Measurements from ENCODE around the gene WNT6. TPM values are rescaled to one million over a fixed set of nuclear protein-coding genes. Genes with fewer than 3 reads are reported as not detected.

The WNT6 gene
- total RNA-seq, 2 experiments from 2014 or later = not detected

GRCh38 chr2:218882866-218883366, 23.3 kb downstream of the WNT6 start:
- H3K27ac Mint-ChIP-seq = peak overlapping the region; percentile 11
- CTCF ChIA-PET = interaction anchor here (1.2 to 12.1 kb wide), 2 partner anchors 14 to 97 kb away, joined by 4 to 500 read pairs; no protein-coding TSS in a partner anchor
- H3K4me3 ChIP-seq (ENCODE audit: low read length) = no peak overlapping the region
- H3K9me3 Mint-ChIP-seq = no peaks in the 10 kb centered on the region
- peak overlapping the region; percentile 77 for H3K4me3 Mint-ChIP-seq
- H3K9me3 ChIP-seq (ENCODE audit: control insufficient read depth in 1 of 2, insufficient read depth in 1 of 2, low read length in 2 of 2) = peaks cover 0 to under 1% of the 10 kb centered on the region in 2 experiments
- TF ChIP-seq, protein P1, sequence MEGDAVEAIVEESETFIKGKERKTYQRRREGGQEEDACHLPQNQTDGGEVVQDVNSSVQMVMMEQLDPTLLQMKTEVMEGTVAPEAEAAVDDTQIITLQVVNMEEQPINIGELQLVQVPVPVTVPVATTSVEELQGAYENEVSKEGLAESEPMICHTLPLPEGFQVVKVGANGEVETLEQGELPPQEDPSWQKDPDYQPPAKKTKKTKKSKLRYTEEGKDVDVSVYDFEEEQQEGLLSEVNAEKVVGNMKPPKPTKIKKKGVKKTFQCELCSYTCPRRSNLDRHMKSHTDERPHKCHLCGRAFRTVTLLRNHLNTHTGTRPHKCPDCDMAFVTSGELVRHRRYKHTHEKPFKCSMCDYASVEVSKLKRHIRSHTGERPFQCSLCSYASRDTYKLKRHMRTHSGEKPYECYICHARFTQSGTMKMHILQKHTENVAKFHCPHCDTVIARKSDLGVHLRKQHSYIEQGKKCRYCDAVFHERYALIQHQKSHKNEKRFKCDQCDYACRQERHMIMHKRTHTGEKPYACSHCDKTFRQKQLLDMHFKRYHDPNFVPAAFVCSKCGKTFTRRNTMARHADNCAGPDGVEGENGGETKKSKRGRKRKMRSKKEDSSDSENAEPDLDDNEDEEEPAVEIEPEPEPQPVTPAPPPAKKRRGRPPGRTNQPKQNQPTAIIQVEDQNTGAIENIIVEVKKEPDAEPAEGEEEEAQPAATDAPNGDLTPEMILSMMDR (IDR thresholded peaks at IDR 0.05) = no peak
- ATAC-seq (ENCODE audit: poor library complexity) = no peak
- no peak overlapping the region for H3K27ac ChIP-seq (ENCODE audit: low read depth in 1 of 2, low read length in 2 of 2)
- no peaks in the 10 kb centered on the region for H3K36me3 ChIP-seq (ENCODE audit: insufficient read depth, low read length)
- H3K4me1 Mint-ChIP-seq (ENCODE audit: low read depth) = peaks cover 55% of the 10 kb centered on the region
- peaks cover 73% of the 10 kb centered on the region for H3K4me1 ChIP-seq (ENCODE audit: insufficient read depth, low read length)
- H3K27me3 Mint-ChIP-seq = peaks cover 3% of the 10 kb centered on the region
- H3K36me3 Mint-ChIP-seq (ENCODE audit: low read depth) = no peaks in the 10 kb centered on the region
- POLR2A ChIA-PET = interaction anchor here (0.6 to 19.6 kb wide), 2 partner anchors 11 to 13 kb away, joined by 4 to 455 read pairs; no protein-coding TSS in a partner anchor
- DNase-seq = peak in 2 of 14 experiments; percentile 27 to 35
- H3K27me3 ChIP-seq (ENCODE audit: control insufficient read depth in 1 of 2, insufficient read depth in 2 of 2, low read length in 2 of 2) = no peaks in the 10 kb centered on the region
- intact Hi-C loops (cut with DNase I, micrococcal nuclease) = no loop called here

GRCh38 chr2:218883491-218884490, 24.2 kb downstream of the WNT6 start:
- Histone ChIP-seq H3K36me3 (ENCODE audit: insufficient read depth, low read length) (no peaks in the 10 kb centered on the region), H3K4me1 (ENCODE audit: insufficient read depth, low read length) (peaks cover 64% of the 10 kb centered on the region), H3K27me3 (ENCODE audit: control insufficient read depth in 1 of 2, insufficient read depth in 2 of 2, low read length in 2 of 2) (no peaks in the 10 kb centered on the region), H3K4me3 (ENCODE audit: low read length) (peak overlapping the region; percentile 3), H3K9me3 (ENCODE audit: control insufficient read depth in 1 of 2, insufficient read depth in 1 of 2, low read length in 2 of 2) (peaks cover 0 to 7% of the 10 kb centered on the region in 2 experiments), H3K27ac (ENCODE audit: low read depth in 1 of 2, low read length in 2 of 2) (no peak overlapping the region)
- H3K4me1 Mint-ChIP-seq (ENCODE audit: low read depth) = peaks cover 55% of the 10 kb centered on the region
- H3K36me3 Mint-ChIP-seq (ENCODE audit: low read depth) = no peaks in the 10 kb centered on the region
- ATAC-seq (ENCODE audit: poor library complexity) = no peak
- DNase-seq = peak in 10 of 14 experiments; percentile 28 to 80 (median 56)
- H3K27ac Mint-ChIP-seq = peak overlapping the region; percentile 45
- H3K27me3 Mint-ChIP-seq = peaks cover 3% of the 10 kb centered on the region
- CTCF ChIA-PET = interaction anchor here (0.5 to 12.1 kb wide), 3 partner anchors 13 to 227 kb away, joined by 3 to 500 read pairs (median 4); no protein-coding TSS in a partner anchor
- intact Hi-C loops (cut with DNase I, micrococcal nuclease) = no loop called here
- POLR2A ChIA-PET = interaction anchor here (19.6 kb wide), 1 partner anchor 12 kb away, joined by 455 read pairs; no protein-coding TSS in a partner anchor
- TF ChIP-seq, protein P1 (IDR thresholded peaks at IDR 0.05) = no peak
- H3K4me3 Mint-ChIP-seq = peak overlapping the region; percentile 77
- no peaks in the 10 kb centered on the region for H3K9me3 Mint-ChIP-seq

GRCh38 chr2:218884519-218884918, 24.9 kb downstream of the WNT6 start:
- Mint-ChIP-seq H3K36me3 (ENCODE audit: low read depth) (no peaks in the 10 kb centered on the region), H3K27me3 (peaks cover 3% of the 10 kb centered on the region), H3K9me3 (no peaks in the 10 kb centered on the region), H3K4me3 (peak overlapping the region; percentile 40), H3K27ac (peak overlapping the region; percentile 45), H3K4me1 (ENCODE audit: low read depth) (peaks cover 50% of the 10 kb centered on the region)
- ChIA-PET CTCF (interaction anchor here (1.7 to 12.1 kb wide), 2 partner anchors 8 to 12 kb away, joined by 7 to 500 read pairs; no protein-coding TSS in a partner anchor), POLR2A (interaction anchor here (19.6 kb wide), 1 partner anchor 11 kb away, joined by 455 read pairs; no protein-coding TSS in a partner anchor)
- DNase-seq = no peak
- ATAC-seq (ENCODE audit: poor library complexity) = no peak
- Histone ChIP-seq H3K4me1 (ENCODE audit: insufficient read depth, low read length) (peaks cover 57% of the 10 kb centered on the region), H3K27me3 (ENCODE audit: control insufficient read depth in 1 of 2, insufficient read depth in 2 of 2, low read length in 2 of 2) (no peaks in the 10 kb centered on the region), H3K27ac (ENCODE audit: low read depth in 1 of 2, low read length in 2 of 2) (no peak overlapping the region), H3K9me3 (ENCODE audit: control insufficient read depth in 1 of 2, insufficient read depth in 1 of 2, low read length in 2 of 2) (peaks cover 0 to 7% of the 10 kb centered on the region in 2 experiments), H3K4me3 (ENCODE audit: low read length) (no peak overlapping the region), H3K36me3 (ENCODE audit: insufficient read depth, low read length) (no peaks in the 10 kb centered on the region)
- intact Hi-C loops (cut with DNase I, micrococcal nuclease) = no loop called here
- TF ChIP-seq, protein P1 (IDR thresholded peaks at IDR 0.05) = no peak
